GM18511 (cell line): ENCODE measurements around the gene HDAC7.
"Not testable (repeated sequence)": the region's sequence is repeated elsewhere in the genome, so short reads cannot be mapped to it uniquely, and the experiment has no call there.

ENCODE experiments used
- ATAC-seq: cut with Tn5 transposase; IDR thresholded peaks from one replicate; pipeline ENCODE4 v1.9.1; 2021; ENCODE audit warnings: mild to moderate bottlenecking, moderate library complexity; ENCODE audit not compliant: unreplicated experiment

Gene HDAC7

DNA sequence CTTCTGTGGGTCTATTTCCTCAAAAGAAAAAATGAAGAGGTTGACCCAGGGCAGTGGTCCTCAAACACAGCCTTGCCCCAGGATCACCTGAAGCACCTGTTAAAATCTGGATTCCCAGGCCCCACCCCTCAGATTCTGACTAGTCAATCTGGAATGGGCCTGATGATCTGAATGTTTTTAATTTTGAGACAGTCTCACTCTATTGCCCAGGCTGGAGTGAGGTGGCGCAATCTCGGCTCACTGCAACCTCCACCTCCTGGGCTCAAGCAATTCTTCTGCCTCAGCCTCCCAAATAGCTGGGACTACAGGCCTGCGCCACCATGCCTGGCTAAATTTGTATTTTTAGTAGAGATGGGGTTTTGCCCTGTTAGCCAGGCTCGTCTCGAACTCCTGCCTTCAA, 4.3 kb downstream of the HDAC7 start:
- not testable (repeated sequence) for ATAC-seq

DNA sequence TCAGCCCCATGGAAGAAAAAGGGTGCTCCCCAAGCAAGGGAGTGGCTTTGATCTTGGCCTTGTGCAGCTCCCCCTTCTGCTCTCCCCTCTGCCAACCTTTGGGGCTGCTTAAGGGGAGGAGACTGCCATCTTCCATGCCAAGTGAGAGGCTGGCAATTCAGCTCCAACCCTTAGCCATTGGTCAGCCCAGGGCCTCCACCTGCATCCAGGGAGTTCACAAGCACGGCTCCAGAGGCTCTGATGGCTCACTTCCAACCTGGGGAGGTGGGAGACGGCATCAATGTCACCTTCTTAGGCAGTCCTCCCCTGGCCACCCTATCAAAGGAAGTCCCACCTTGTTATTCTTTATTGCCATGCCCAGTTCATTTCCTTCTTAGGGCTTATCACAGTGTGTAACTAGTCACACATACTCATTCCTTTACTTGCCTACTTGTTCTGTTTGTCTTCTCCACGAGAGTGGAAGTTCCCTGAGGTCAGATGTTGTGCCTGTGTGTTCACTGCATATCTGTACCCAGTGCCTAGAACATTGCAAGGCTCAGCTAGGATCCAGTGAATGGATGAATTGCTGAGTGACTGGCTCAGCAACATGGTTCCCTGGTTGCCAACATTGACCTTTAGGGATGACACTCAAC, 5.0 kb downstream of the HDAC7 start:
- no peak for ATAC-seq

DNA sequence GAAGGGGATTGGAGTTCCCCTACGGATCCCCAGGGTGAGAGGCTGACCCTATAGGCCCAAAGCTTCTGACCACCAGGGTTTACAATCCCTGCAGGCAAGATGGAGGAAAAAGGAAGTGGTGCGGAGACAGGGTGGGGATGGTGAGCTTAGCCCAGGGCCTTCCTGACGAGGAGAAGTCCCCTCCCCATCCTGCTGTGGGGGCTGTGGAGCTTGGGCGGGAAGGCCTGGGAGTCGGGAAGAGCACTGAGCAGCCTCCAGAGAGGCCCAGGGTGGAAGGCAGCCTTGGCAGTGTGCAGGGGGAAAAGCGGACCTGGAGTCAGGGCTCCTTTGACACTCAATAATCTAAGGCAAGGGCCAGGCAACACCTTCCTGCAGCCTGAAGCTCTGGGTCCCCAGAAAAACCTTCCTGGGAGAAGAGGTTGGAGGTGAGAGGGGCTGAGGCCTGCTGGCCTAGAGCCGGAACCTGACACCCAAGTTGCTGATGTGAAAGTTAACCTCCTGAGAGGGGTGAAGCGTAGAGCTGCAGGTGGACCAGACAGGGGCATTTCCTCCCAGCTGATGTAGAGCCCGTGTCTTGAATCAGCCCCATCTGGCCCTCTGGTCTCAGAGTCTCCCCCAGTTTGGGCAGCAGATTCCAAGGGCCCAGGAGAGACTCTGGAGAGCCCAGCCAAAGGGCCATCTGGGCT, 6.0 kb downstream of the HDAC7 start:
- peak; percentile 54 for ATAC-seq

DNA sequence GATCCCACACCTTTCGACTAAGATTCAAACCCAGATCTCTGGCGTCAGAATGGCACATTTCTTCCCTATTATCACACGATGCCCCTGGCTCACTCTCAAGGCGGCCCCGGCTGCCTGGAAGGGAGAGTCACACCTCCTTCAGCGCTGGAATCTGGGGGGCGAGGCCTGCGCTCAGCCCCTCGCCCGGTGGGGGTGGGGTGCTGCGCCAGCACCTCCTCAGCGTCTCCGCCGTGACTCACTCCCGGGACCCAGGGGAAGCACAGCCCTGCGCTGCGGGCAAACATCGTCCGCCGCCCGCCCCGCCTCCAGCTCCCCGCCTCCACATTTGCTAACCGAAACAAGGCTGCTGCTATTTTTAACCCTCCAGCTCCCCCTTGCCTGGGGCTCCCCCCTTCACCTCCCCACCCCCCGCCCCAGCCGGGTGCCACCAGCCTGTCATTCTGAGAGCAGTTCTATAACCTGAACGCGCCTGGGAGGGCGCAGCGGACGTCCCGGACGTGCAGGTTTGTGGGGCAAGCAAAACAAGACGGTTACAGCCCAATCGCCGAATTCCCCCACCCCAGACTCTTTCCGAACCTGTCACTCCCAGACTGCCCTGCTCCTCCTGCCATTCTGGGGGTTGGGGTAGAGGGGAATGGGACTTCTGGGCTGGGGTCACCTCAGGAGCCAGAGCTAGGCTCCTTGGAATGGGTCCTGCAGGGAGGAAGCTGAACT, 6.7 kb downstream of the HDAC7 start:
- ATAC-seq, result peak; percentile 63

DNA sequence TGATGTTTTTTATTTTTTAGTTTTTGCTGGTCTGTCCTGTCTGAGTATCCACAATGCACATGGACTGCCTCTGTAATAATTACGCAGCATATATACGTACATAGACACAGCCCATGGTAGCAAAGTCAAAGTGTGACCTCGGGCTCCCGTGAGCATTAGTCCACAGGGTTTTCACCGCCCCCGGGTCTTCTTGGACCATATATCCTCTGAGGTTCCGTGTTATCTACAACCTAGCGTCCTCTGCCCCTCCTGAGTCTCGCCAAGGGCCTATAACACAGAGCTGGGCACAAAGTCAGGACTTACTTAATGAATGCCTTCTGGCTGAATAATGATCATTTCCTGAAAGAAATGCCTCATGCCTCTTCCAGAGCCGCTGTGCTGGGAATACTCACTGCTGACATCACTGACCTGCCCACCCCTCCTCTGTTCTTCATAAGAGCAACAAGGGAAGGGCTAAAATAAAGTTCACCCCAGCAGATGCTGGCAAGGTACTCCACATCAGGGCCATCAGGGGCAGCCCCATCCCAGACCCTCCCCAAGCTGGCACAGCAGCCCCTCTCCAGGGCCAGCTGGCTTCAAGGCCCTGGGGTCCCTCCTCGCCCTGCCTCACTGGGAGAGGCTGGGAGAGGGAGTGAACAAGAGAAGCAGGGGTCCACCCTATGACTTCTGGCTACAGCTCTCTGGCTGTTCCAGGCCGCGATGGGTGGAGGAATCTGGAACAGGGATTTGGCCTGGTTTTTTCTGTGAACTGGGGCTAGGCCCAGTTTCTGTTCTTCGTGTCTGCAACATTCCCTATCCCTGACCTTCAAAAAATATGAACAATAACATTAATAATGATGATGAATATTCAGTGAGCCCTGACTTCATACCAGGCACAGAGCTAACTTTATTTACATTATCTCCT, 7.9 kb downstream of the HDAC7 start:
- ATAC-seq, result no peak

DNA sequence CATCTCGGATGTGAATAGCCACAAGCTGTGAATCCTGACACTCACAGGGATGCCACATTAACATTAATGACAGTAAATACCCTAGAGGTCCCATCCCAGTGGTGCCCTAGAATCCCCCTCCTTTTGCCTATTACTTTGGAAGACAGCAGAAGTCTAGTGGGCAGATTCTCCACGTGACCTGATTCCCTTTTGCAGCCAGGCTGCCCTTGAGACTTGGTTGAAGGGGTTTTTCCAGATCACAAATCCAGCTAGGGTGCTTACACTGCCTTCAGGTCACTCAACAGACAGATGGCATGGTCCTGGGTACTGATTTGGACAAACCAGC, 8.7 kb downstream of the HDAC7 start:
- no peak for ATAC-seq

DNA sequence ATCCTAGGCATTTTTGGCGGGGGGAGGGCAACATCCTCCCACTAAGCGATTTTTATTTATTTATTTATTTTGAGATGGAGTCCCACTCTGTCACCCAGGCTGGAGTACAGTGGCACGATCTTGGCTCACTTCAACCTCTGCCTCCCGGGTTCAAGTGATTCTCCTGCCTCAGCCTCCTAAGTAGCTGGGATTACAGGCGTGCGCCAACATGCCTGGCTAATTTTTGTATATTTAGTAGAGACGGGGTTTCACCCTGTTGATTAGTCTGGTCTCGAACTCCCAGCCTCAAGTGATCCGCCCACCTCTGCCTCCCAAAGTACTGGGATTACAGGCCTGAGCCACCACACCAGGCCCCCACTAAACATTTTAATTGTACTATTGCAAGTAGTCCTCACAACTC, 10.2 kb downstream of the HDAC7 start:
- ATAC-seq, result not testable (repeated sequence)

DNA sequence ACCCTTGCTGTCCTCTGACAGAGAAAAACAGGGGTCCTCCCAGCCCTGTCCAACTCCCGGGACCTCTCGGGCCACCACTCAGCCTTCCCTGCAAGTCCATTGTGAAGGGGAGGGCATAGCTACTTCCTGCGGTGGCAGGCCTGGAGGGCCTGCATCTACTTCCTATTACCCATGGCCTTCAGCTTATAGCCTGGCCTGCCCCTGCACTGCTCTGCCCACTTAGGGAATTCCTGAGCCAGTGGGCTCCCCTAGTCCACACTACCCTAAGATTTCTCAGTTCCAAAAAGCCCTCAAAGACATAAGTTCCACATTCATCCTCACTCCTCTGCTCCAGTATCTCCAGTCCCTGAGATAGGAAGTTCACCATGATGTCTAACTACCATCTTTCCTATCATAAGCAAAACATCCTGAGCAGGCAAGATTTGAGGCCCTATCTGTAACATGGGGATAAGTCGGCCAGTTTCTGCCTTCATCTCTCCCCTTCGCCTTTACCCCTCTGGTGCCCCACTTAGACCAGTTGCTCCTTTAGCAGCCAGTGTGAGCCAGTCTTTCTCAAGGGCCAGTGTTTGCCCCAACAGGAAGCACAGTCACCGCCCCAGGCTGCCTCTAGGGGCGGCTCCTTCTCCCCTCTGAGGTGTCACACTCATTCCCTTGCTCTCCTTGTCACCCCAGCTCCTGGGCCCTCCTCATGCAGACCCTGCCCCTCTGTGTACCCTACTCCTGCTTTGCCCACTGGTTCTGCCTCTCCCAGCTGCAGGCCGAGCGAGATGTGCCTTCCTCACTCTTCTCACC, 10.9 kb downstream of the HDAC7 start:
- ATAC-seq, result no peak

DNA sequence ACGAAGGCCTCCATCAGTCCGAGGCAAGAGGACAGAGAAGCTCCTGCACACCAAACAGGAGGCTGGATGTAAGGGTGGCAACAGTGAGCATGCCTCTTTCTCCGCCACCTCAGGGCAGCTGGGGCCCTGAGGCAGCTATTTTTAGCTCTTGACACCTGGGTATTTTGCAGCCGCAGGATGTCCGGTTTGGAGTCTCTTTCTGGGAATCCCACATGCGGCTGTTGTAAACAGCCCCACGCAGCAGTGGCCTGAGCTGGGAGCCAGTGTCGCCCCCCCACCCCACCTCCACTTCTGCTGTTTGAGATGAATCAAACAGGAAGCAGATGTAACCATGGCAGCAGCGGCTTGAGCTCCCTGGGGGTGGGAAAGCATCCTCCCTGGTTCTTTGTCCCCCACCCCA, 11.7 kb downstream of the HDAC7 start:
- peak; percentile 41 for ATAC-seq

DNA sequence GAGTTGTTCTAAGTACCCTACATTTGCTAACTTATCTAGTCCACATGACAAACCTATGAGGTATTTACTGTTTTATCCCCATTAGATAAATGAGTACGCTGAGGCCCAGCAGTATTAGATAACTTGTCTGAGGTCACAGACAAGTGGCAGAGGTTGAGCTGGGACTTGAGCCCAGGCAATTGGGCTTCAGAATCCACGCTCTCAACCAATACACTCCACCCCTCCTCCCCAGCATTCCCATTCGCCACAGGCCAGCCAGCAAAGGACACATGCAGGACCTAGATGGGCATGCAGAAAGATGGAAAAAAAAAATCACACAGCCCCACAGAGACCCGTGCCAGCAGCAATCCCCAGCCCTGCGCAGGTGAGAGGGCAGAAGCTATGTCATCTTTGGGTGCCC, 12.4 kb downstream of the HDAC7 start:
- ATAC-seq, result no peak

DNA sequence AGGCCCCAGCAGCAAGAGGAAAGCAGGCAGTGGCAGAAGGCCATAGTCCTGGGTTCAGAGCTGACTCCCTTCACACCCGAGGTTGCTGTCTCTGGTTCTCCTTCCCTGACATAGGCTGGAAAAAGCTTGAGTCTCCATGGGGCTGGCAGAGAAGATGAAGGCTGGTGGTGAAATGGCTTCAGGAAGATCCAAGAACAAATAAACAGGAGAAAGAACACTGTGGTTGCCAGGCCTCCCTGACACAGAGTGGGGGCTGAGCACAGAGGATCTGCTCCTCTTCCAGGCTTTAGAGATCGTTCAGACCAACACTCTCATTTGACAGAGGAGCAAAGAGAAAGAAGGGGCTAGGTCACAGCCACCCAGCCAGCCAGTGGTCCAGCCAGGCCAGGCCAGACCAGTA, 14.3 kb downstream of the HDAC7 start:
- no peak for ATAC-seq

DNA sequence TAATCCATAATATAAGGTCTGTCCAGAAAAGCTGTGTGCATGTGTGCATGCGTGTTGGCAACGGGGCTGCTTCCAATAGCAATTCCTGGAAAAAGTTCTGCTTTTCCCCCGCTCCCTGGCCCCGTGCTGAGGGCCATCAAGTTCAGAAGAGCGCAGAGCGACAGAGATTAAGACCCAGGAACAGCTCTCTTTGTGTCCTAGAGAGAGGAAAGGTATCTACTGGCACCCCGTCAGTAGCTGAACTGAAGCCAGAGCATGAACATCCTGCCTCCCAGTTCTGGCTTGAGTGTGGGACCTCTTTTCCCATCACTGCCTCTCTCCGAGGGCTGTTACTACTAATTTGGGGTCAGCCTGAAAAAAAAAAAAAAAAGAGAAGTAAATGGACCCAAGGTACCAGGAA, 15.5 kb downstream of the HDAC7 start:
- no peak for ATAC-seq

DNA sequence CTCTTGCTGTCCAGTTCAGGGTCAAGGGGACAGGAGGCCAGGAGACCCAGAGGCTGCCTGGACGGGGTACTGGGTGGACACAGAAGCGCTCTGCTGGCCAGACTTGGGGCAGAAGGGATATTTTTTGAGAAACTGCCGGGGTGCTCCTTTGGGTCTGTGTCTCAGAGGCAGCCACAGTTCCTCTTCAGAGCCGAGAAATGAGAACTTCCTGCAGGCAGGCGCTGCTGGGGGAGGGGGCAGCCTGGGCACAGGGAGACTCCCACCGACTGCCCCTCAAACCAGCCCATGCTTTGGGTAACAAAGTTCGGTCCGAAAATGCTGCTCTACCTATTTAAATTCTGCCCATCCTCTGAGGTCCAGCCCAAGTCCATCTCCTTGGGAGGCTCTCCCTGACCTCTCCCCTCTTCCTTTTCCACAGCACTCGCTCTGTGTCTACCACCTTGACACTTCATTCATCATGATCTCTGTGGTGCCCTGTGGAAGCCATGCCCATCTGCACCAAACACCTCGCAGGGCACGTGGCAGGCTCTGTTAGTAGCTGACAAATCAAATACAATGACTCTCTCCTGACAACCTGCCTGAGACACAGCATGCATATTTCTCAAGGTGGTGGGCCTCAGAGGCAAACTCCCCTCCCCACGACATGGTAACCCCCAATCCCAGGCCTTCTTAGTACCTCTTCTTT, 16.4 kb downstream of the HDAC7 start:
- no peak for ATAC-seq

DNA sequence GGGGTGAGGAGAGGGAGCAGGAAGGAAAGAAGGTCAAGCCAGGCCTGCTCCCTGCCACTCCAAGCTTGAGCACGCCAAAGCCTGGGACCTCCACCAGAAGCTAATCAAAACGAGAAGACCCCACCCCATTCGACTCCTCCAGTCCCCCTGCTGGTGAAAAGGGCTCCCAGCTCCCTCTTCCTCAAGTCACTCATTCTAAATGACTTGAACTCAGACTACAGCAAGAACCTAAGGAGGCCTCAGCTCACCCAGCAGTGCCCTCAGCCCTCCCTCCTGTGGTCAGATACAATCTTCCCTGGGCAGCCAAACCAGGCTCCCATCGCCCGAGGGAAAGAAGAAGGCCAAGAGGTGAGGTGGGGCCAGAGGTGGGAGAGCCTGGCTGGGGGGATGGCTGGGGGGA, 17.4 kb downstream of the HDAC7 start:
- ATAC-seq, result no peak

DNA sequence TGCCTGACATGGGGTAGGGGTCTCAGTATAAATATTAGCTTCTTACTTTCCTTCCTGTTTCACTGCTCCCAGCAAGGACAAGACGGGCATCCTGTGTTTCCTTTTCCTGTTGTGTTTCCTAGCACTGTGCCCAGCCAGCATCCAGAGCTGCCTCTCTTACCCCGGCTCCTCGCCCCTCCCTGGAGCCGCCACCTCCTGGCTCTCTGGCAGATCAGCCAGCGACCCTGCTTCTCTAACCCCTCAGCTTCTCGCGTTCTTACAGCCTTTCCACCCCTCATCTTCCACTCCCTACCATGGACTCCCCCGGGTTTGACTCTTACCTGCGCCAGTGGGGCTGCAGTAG, 17.8 kb downstream of the HDAC7 start:
- ATAC-seq, result no peak

DNA sequence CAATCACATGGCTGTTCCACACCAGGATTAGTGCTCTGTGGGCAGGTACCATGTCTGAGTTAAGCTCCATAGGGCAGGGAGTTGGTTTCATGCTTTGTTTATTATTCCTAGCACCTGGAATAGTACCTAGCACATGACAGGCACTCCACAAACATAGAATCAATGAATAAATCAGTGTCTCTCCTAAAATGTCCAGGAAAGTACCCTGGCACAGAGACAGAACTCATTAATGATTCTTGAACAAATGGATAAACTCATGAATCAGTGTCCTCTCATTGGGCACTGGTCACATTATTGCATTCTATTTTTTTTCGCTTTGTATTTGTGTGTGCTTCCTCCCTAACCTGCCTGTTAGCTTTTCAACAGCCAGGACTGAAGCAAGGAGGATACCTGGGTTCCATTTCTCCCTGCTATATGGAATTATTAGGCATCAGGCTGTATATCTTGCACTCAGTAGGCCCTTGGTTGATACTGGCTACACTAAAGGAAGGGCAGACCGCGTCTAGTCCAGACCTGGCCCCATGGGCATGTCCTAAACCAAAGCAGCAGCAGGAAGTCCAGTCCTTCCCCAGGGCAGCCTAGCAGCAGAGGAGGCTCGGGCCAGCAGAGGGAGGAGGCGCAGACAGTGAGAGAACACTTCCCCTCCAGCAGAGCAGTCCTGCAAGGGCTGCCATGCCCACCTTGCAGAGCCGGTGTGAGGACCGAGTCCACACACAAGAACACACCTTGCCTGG, 18.4 kb downstream of the HDAC7 start:
- no peak for ATAC-seq

DNA sequence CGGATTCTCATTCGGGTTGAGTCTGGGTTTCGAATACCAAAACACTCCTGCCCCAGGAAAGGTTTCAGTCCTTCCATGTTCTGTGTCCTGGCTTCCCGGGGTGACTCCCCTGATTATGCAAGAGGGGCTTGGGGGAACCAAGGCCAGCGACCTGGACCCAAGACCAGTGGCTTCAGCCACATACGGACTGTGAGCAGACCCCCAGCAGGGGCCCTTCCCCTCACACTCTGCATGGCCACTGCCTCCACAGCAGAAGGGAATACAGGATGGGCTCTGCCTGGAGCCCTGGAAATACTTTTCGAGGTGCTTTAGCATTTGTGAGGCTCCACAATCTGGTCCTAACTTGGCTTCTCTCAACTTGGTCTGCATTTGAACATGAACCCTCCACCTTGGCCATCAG, 19.1 kb downstream of the HDAC7 start:
- ATAC-seq, result no peak

DNA sequence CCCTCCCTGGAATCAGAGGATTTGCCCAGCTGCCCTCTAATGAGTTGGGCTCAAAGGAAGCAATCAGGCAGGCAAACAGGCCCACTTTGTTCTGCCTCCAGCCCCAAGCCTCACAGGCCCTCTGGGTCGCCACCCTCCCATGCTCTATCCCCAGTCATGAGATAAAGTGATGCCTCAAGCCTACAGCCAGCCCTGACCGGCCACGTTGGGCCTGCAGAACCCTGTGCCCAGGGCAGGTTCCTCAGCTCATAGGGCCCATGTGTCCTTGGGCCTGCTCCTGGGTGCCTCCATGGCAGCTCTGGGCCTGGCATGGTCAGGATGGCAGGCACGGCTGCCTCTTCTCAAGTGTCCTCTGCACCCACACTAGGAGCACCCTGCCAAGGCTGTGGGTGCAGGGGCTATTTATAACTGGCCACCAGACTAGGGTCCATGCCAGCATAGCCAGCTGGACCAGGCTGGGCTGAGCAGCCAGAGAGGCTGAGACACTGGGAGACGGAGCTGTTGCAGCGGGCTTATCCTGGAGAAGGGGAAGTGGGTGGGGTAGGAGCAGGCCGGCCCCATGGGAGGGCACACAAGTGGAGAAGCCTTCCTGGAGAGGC, 20.2 kb downstream of the HDAC7 start:
- no peak for ATAC-seq

DNA sequence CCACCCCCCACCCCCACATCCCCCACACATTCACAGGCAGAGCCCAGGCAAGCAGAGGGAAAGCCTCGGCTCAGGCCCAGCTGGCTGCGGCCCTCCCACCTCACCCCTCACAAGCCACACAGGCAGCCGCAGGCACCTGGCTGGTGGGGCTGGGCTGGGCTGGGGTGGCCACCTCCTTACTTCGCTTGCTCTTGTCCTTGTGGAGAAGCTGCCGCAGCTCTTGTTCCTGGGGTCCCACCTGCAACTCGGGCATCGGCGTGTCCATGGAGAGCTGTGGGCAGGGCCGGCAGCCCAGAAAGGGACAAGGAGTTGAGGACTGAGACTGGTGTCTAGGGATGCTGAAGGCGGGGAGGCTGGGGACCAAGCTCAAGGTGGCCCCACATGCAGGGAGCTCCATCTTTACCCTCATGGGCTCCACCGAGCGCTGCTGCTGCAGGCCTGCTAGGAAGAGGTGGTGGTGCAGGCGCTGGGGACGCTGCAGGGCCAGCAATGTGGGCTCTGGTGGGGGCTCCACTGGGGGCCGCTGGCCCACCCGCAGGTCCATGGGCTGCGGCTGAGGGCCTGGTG, 21.2 kb downstream of the HDAC7 start:
- ATAC-seq, result no peak
